Activated B cell treated with CpG ODN at 0.5 μM for 24 hours (primary cell): ENCODE measurements around the gene CHIC2. TPM values are rescaled to one million over a fixed set of nuclear protein-coding genes. Genes with fewer than 3 reads are reported as not detected.

Experiments
- ATAC-seq: fragments of 200-7000 bp; cut with Tn5 transposase; one replicate; pipeline ENCODE4 v1.10.0; 2021; ENCODE audit warnings: low read depth, mild to moderate bottlenecking, moderate library complexity
- CTCF ChIA-PET: fragments of 350-600 bp; sonication (Branson Sonifier 250); formaldehyde crosslinking; loops from one replicate; lab custom pipeline; 2021; ENCODE audit warnings: antibody characterized with exemption; lab: Charles Lee
- POLR2A ChIA-PET: fragments of 350-600 bp; sonication (Branson Sonifier 250); formaldehyde crosslinking; loops from one replicate; lab custom pipeline; 2021; ENCODE audit warnings: antibody characterized with exemption; lab: Charles Lee
- DNase-seq: peaks from one replicate; pipeline ENCODE4 v3.0.0; 2022
- H3K27ac Mint-ChIP-seq: one replicate; pipeline ENCODE4 v1.8.0; 2020; ENCODE audit warnings: mixed read lengths
- H3K27me3 Mint-ChIP-seq: one replicate; pipeline ENCODE4 v1.8.0; 2021; ENCODE audit warnings: mixed read lengths
- H3K36me3 Mint-ChIP-seq: one replicate; pipeline ENCODE4 v1.8.0; 2021; ENCODE audit warnings: low read depth, mixed read lengths
- H3K4me1 Mint-ChIP-seq: one replicate; pipeline ENCODE4 v1.8.0; 2021; ENCODE audit warnings: mixed read lengths
- H3K4me3 Mint-ChIP-seq: one replicate; pipeline ENCODE4 v1.8.0; 2020; ENCODE audit warnings: mild to moderate bottlenecking, mixed read lengths
- H3K9me3 Mint-ChIP-seq: one replicate; pipeline ENCODE4 v1.8.0; 2020; ENCODE audit warnings: mixed read lengths
- intact Hi-C: fragments of 100-400 bp; cut with micrococcal nuclease; formaldehyde crosslinking; loops from one replicate; pipeline ENCODE4 v1.15.1; 2024
- total RNA-seq: library from RNA; stranded (reverse); gene quantifications from 2 replicates; pipeline ENCODE4 v1.2.3, GENCODE V29; 2022
- TF ChIP-seq, protein P1 (sequence below): fragments of 200-600 bp; IDR thresholded peaks from one replicate; pipeline ENCODE4 v1.8.0; 2022; ENCODE audit warnings: antibody characterized with exemption, mild to moderate bottlenecking

Gene CHIC2
- total RNA-seq, 1 donor from 2014 or later = 21.6 TPM

DNA sequence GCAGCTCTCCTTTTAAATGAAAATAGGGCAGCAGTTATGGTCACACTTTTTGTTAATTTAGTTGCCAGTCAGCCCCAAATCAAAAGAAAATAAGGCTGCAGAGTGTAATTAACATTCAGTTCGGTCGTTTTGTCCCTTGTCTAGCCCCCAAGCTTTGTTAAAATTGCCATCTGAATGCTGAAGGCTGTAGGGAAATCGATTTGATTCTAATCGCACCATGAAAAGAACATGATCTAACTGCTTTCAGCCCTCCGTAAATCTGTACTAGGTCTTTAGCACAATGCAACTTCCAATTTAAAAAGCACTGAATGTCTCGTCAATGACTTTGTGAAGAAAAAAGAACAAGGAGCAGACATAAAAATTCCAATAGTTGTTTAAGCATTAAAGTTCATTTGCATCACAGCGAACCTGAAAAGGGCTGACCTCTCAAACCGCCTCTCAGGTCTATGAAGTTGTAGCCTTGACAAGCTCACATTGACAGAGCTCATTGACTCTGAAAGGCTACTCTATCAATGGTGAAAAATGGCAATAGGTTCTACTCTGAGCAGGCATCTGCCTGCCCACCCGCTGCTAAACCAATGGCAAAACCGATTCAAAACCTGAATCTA is 48.9 kb downstream of the CHIC2 start:
- intact Hi-C loops = no loop called here

DNA sequence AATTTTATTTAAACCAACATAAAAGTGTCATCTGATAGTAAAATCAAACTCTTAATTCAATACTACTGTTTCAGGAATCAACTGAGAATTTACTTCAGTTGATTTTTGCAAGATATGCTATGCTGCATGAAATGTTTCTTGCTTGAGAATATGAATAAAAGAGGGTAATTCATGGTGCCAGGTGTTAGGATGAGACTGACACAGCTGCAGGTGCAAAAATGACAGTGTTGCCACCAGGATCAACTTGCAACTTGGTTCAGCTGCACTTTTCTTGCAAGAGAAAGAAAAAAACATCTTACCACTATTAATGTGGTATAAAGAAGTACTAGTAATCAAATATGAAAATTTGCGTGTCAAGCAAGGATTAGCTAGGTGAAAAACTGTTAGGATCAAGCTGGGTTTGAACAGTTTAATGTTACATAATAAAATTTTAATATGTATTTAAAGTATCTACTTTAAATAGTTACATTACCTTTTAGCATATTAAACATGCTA is 49.7 kb downstream of the CHIC2 start:
- POLR2A ChIA-PET = no interaction called here
- no peak overlapping the region for H3K27ac Mint-ChIP-seq

More for the DNA sequence above, 48.9 kb downstream of the CHIC2 start:
- H3K27me3 Mint-ChIP-seq = no peaks in the 10 kb centered on the region
- no peak for DNase-seq
- POLR2A ChIA-PET = no interaction called here
- H3K4me3 Mint-ChIP-seq = no peak overlapping the region
- H3K9me3 Mint-ChIP-seq = no peaks in the 10 kb centered on the region
- ATAC-seq = no peak
- CTCF ChIA-PET = interaction anchor here (1.1 kb wide), 1 partner anchor 219 kb away, joined by 3 read pairs; no protein-coding TSS in a partner anchor
- peaks cover 21% of the 10 kb centered on the region for H3K36me3 Mint-ChIP-seq
- H3K4me1 Mint-ChIP-seq = no peaks in the 10 kb centered on the region
- TF ChIP-seq, protein P1, sequence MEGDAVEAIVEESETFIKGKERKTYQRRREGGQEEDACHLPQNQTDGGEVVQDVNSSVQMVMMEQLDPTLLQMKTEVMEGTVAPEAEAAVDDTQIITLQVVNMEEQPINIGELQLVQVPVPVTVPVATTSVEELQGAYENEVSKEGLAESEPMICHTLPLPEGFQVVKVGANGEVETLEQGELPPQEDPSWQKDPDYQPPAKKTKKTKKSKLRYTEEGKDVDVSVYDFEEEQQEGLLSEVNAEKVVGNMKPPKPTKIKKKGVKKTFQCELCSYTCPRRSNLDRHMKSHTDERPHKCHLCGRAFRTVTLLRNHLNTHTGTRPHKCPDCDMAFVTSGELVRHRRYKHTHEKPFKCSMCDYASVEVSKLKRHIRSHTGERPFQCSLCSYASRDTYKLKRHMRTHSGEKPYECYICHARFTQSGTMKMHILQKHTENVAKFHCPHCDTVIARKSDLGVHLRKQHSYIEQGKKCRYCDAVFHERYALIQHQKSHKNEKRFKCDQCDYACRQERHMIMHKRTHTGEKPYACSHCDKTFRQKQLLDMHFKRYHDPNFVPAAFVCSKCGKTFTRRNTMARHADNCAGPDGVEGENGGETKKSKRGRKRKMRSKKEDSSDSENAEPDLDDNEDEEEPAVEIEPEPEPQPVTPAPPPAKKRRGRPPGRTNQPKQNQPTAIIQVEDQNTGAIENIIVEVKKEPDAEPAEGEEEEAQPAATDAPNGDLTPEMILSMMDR = no peak
- no peak overlapping the region for H3K27ac Mint-ChIP-seq

DNA sequence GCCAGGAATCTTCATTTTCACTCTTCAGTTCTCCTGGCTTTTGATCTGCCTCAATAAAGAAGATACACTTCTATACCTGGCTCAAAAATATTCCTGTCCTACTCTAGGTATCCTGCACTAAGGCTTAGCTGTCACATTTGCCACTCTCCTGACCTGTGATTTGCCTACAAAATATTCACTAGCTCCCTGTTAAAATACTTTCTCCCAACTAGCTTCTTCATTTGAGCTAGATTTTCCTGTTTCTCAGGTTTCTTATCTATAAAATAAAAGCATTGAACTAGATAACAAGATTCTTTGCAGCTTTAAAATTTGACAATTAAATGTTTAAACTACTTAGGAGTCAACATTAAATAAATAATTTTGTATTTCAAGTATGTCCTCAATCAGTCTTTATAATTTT is 53.2 kb downstream of the CHIC2 start:
- Mint-ChIP-seq H3K9me3 (no peaks in the 10 kb centered on the region), H3K4me1 (no peaks in the 10 kb centered on the region), H3K27ac (no peak overlapping the region), H3K36me3 (peaks cover 45% of the 10 kb centered on the region), H3K4me3 (no peak overlapping the region), H3K27me3 (no peaks in the 10 kb centered on the region)
- ATAC-seq = no peak
- no peak for DNase-seq
- intact Hi-C loops = no loop called here
- POLR2A ChIA-PET = no interaction called here
- CTCF ChIA-PET = no interaction called here
- TF ChIP-seq, protein P1 = no peak

More for the DNA sequence above, 49.7 kb downstream of the CHIC2 start:
- no peaks in the 10 kb centered on the region for H3K27me3 Mint-ChIP-seq
- peaks cover 26% of the 10 kb centered on the region for H3K36me3 Mint-ChIP-seq
- ATAC-seq (no peak), DNase-seq (no peak)
- TF ChIP-seq, protein P1 = no peak
- H3K9me3 Mint-ChIP-seq = no peaks in the 10 kb centered on the region
- H3K4me1 Mint-ChIP-seq = no peaks in the 10 kb centered on the region
- no peak overlapping the region for H3K4me3 Mint-ChIP-seq
- CTCF ChIA-PET = interaction anchor here (1.1 kb wide), 1 partner anchor 219 kb away, joined by 3 read pairs; no protein-coding TSS in a partner anchor
- intact Hi-C loops = no loop called here

DNA sequence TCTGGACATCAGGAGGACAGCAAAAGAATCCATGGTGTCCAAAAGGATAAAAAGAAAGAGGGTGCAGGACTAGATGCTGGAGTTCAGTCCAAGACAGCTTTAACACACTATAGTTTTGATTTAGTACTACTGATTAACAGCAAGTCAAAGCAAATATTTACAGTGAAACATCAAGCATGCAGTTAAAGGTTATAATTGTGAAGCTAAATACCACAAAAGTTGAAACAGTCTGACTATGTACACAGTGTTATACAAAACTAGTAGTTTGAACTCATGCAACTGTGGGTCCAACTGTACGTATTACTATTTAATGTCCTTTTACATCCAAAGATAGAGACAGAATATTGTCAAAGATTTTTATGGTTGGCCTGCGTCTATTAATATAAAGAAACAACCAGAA is 57.6 kb downstream of the CHIC2 start:
- ATAC-seq (no peak), DNase-seq (no peak)
- Mint-ChIP-seq H3K27me3 (no peaks in the 10 kb centered on the region), H3K36me3 (peaks cover 39% of the 10 kb centered on the region), H3K9me3 (no peaks in the 10 kb centered on the region), H3K27ac (no peak overlapping the region), H3K4me3 (no peak overlapping the region), H3K4me1 (no peaks in the 10 kb centered on the region)
- intact Hi-C loops = no loop called here
- TF ChIP-seq, protein P1 = no peak
- POLR2A ChIA-PET = no interaction called here
- CTCF ChIA-PET = no interaction called here

DNA sequence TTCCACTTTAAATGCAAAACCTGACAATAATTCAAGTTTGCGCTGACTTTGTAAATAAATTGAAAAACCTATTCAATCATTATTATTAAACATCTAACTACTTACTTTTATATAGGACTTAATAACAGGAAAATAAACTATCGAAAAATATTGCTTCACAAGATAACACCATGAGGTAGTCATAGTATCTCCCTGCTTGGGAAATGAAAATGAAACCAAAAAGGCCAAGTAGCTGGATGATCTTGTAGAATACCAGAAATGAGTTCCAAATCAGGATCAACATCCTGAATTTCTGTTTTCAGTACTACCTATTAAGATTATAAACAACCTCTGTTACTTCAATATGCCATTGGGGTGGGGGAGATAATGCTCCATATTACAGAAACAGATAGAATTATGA is 58.9 kb downstream of the CHIC2 start:
- TF ChIP-seq, protein P1 = no peak
- POLR2A ChIA-PET = no interaction called here
- Mint-ChIP-seq H3K4me3 (no peak overlapping the region), H3K27ac (no peak overlapping the region), H3K4me1 (no peaks in the 10 kb centered on the region), H3K9me3 (no peaks in the 10 kb centered on the region), H3K36me3 (peaks cover 38% of the 10 kb centered on the region), H3K27me3 (no peaks in the 10 kb centered on the region)
- CTCF ChIA-PET = no interaction called here
- intact Hi-C loops = no loop called here
- DNase-seq (no peak), ATAC-seq (no peak)
